Brain microvascular endothelial cell (primary cell): ENCODE results near the gene MRFAP1.
"Not testable (repeated sequence)": the region's sequence is repeated elsewhere in the genome, so short reads cannot be mapped to it uniquely, and the experiment has no call there.

Experiments
- DNase-seq: peaks from one replicate; pipeline ENCODE4 v3.0.0-alpha.2; 2020
- H3K27ac ChIP-seq: fragments of 250-450 bp; sonication (Bioruptor Pico); 2 replicates; pipeline ENCODE4 v1.5.1; 2020; ENCODE audit warnings: mild to moderate bottlenecking, moderate library complexity
- H3K27me3 ChIP-seq: fragments of 250-450 bp; sonication (Bioruptor Pico); replicated peaks from 2 replicates; pipeline ENCODE4 v1.5.1; 2020; ENCODE audit warnings: mild to moderate bottlenecking
- H3K36me3 ChIP-seq: fragments of 250-450 bp; sonication (Bioruptor Pico); replicated peaks from 2 replicates; pipeline ENCODE4 v1.5.1; 2020; ENCODE audit warnings: mild to moderate bottlenecking
- H3K4me3 ChIP-seq: 2 replicates; pipeline ENCODE4 v1.5.1; 2011; ENCODE audit warnings: low read depth, mild to moderate bottlenecking, control low read depth, low read length, moderate library complexity
- CTCF ChIP-seq: IDR thresholded peaks from 2 replicates; pipeline ENCODE4 v1.5.1; 2011; ENCODE audit warnings: low read depth, mild to moderate bottlenecking, moderate library complexity, low read length, control low read depth, inconsistent platforms; ENCODE audit errors: missing control alignments
- in situ Hi-C: cut with HindIII; loops from 2 replicates; pipeline ENCODE4 v1.10.0; 2017; ENCODE audit warnings: low sequenced_read_pairs, low pct_ligation_motif_present

MRFAP1 gene

GRCh38 chr4:6649216-6649615 lies 8.7 kb downstream of the MRFAP1 start:
- in situ Hi-C loops, result no loop called here
- Histone ChIP-seq H3K27me3 (no peaks in the 10 kb centered on the region), H3K4me3 (no peak overlapping the region), H3K36me3 (no peaks in the 10 kb centered on the region), H3K27ac (no peak overlapping the region)
- TF ChIP-seq CTCF, result no peak
- no peak for DNase-seq

- DNase-seq, H3K4me3 ChIP-seq, in situ Hi-C loops, H3K27me3 ChIP-seq, H3K27ac ChIP-seq, H3K36me3 ChIP-seq: not testable (repeated sequence)
Measured at GRCh38 chr4:6654211-6654610, 13.7 kb downstream of the MRFAP1 start.

- H3K4me3 ChIP-seq, H3K36me3 ChIP-seq, H3K27me3 ChIP-seq, in situ Hi-C loops, H3K27ac ChIP-seq, DNase-seq: not testable (repeated sequence)
Measured at GRCh38 chr4:6655291-6655690, 14.8 kb downstream of the MRFAP1 start.

GRCh38 chr4:6655924-6656323 lies 15.4 kb downstream of the MRFAP1 start:
- H3K4me3 ChIP-seq, result no peak overlapping the region
- in situ Hi-C loops, result no loop called here
- no peak for DNase-seq
- TF ChIP-seq CTCF, result no peak
- no peak overlapping the region for H3K27ac ChIP-seq
- no peaks in the 10 kb centered on the region for H3K27me3 ChIP-seq
- no peaks in the 10 kb centered on the region for H3K36me3 ChIP-seq

- Histone ChIP-seq H3K4me3 (no peak overlapping the region), H3K27me3 (no peaks in the 10 kb centered on the region), H3K36me3 (no peaks in the 10 kb centered on the region), H3K27ac (no peak overlapping the region)
- no peak for TF ChIP-seq CTCF
- DNase-seq, result no peak
- in situ Hi-C loops, result no loop called here
Measured at GRCh38 chr4:6657242-6658208, 17.0 kb downstream of the MRFAP1 start.

- no peak for TF ChIP-seq CTCF
- Histone ChIP-seq H3K4me3 (no peak overlapping the region), H3K36me3 (no peaks in the 10 kb centered on the region), H3K27me3 (peaks cover 2% of the 10 kb centered on the region), H3K27ac (no peak overlapping the region)
- no peak for DNase-seq
- in situ Hi-C loops, result no loop called here
Measured at GRCh38 chr4:6658209-6658595, 17.7 kb downstream of the MRFAP1 start.

- no peak for TF ChIP-seq CTCF
- in situ Hi-C loops, result no loop called here
- H3K27ac ChIP-seq, result no peak overlapping the region
- DNase-seq, result peak; percentile 4
- peaks cover 6% of the 10 kb centered on the region for H3K27me3 ChIP-seq
- no peaks in the 10 kb centered on the region for H3K36me3 ChIP-seq
- H3K4me3 ChIP-seq, result peak overlapping the region; percentile 34
Measured at GRCh38 chr4:6658597-6659075, 18.2 kb downstream of the MRFAP1 start.
